DMS79 (cell line): Measurements from ENCODE around the gene TMEM54.
"Not testable (repeated sequence)": the region's sequence is repeated elsewhere in the genome, so short reads cannot be mapped to it uniquely, and the experiment has no call there.

Experiments
- DNase-seq: peaks from one replicate; lab custom pipeline; 2025; lab: John Stamatoyannopoulos, UW

Gene TMEM54

GRCh38 chr1:32919811-32920733 is 18.9 kb upstream of the TMEM54 start:
- DNase-seq, result no peak

DNA sequence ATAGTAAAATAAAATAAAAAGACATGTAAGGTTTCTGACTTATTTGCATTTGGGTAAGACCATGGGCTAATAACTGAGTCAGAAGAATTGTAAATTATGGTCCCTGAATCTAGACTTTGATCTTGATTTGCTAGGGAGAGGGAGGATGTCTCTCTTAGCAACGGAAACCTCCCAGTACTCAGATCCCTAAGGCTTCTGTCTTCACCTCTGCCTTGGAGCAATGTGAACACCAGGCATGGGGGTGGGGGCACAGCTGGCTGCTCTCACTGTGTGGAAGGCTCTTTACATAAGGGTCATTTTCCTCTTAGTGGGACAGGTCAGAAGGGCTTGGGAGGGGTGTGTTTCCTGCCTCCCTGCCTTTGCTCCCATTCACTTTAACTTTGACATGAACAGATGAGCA is 17.0 kb upstream of the TMEM54 start:
- DNase-seq, result no peak

DNA sequence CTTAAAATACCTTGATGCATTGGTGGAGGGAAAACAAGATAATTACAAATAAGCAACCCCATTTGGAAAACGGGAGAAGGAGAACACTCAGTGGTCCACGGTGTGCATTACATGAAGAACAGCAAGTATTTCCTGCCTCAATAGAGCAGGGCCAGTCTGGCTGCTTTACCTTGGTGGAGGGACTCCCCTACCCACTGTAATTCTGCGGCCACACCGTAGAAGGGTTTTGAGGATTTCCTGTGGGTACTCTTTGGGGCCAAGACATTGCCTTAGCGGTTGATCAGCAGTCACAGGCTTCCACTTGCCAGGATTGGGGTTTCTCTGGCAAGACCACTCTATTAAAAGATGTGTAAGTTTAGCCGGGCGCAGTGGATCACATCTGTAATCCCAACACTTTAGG is 16.3 kb upstream of the TMEM54 start:
- no peak for DNase-seq

GRCh38 chr1:32915766-32916706 is 14.8 kb upstream of the TMEM54 start:
- DNase-seq, result no peak

- no peak for DNase-seq
Observed at GRCh38 chr1:32910319-32910718, 9.1 kb upstream of the TMEM54 start.

DNA sequence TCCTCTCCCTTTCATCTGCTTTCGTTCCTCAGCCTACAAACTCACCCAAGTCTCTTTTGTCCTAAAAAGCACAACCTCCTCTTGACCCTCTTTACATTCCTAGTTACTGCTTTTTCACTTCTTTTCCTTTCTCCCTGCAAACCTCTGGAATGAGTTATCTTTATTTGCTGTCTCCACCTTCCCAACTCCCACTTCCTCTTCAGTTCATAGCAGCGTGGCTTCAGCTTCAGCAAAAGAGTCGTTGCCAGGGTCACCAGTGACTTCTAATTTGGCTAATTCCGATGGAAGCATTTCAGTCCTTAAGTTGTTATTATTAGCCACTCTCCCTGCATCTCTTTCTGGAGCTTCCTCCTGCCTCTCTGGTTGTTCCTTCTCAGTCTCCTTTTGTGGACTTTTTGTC is 6.2 kb upstream of the TMEM54 start:
- DNase-seq, result no peak

DNA sequence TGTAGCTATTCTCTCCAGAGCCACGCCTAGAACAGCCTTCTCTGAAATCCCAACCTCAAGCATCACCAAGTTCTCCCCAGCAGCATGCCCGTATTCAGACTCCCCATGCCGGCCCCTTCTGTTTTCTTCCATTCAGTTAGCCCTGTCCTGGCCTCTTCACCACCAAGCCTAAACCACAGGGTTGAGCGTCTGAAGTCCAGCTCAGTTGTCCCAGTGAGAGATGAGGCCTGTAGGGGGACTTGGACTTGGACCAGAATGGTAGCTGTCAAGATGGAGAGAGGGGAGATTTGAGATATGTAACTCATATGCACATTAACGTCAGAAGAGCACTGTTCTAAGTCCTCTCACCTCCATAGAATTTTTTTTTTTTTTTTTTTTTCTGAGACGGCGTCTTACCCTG is 5.5 kb upstream of the TMEM54 start:
- DNase-seq, result no peak

GRCh38 chr1:32905588-32905987 is 4.4 kb upstream of the TMEM54 start:
- not testable (repeated sequence) for DNase-seq

- DNase-seq, result no peak
Observed at GRCh38 chr1:32904797-32905196, 3.6 kb upstream of the TMEM54 start.

DNA sequence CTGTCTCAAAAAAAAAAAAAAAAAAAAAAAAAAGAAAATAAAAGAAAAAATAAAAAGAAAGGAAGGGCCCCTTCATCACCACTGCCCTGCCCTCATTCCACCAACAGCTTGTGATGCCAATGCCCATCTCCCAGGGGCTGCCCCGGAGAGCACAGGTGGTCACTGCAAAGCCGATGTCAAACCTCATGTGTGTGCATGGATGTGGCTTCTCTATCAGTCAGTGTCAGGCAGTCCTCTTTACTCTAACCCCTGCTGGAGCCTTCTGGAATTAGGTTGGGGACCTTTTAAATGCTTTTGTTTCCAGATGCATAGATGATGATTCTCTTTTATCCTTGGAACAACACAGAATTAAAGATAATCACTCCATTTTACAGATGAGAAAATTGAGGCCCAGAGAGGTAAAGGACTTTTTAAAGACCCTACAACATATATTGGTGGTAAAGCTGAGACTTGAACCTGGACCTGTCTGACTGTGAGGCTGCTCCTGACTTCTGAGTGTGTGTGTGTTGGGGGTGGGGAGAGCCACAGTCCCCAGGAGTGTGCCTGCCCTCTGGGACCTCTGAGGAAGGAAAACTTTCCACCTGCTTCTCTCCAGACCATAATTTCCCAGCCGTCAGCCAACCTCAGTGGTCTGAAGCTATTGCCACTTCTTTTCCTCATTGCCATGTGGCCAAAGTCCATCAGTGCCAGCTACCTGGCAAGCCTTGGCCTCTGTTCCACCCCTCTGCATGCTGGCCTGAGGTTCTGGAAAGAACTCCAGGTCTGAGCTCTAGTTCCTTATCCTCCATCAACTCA is 3.0 kb upstream of the TMEM54 start:
- no peak for DNase-seq

- no peak for DNase-seq
Observed at GRCh38 chr1:32902535-32902920, 1.3 kb upstream of the TMEM54 start.

GRCh38 chr1:32901823-32902534 is 790 bp upstream of the TMEM54 start:
- no peak for DNase-seq

GRCh38 chr1:32900371-32900955 is 726 bp downstream of the TMEM54 start:
- DNase-seq, result no peak

DNA sequence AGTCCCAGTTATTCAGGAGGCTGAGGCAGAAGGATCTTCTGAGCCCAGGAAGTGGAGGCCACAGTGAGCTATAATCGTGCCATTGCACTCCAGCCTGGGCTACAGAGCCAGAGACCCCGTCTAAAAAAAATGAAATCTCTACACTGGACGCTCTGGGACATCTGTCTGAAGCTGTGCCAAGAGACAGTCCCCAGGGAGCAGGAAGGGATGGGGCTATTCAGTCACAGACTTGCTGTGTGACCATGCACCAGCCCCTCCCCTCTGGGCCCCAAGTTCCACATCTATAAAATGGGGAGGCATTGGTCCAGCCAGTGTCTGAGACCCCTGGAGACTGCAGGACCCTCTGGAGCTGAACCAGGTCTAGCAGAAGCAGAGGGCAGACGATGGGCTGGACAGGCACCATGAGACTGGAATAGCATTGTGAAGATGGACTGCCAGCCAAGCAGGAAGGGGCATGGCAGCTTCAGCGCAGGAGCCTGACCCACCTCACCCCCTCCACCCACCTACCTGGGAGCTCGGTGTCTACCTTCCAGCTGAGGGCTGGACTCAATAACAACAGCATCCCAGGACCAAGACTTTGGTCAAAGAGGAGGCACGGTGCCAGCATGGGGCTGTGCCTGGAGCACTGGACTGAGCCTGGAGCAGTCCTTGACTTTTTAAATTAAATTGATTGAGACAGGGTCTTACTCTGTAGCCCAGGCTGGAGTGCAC is 1.4 kb downstream of the TMEM54 start:
- DNase-seq, result no peak

DNA sequence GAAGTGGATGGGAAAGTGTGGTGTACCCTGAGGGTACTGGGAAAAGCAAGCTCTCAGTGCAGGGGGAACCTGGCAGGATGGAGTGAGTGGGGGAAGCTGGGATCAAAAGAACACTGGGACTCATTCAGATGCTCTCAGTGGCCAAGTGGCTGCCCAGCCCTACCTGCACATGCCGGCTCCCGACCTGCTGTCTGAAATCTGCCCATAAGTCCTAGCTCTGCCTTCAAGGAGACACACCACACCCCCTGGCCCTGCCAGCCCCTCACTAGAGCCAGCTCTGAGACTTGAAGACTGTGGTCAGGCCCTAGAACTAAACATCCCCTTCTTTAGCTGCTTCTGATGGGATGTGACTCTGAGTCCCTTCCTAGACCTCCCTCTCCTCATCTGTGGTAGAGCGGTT is 2.2 kb downstream of the TMEM54 start:
- DNase-seq, result no peak

- DNase-seq, result no peak
Observed at GRCh38 chr1:32898056-32898455, 3.1 kb downstream of the TMEM54 start.

DNA sequence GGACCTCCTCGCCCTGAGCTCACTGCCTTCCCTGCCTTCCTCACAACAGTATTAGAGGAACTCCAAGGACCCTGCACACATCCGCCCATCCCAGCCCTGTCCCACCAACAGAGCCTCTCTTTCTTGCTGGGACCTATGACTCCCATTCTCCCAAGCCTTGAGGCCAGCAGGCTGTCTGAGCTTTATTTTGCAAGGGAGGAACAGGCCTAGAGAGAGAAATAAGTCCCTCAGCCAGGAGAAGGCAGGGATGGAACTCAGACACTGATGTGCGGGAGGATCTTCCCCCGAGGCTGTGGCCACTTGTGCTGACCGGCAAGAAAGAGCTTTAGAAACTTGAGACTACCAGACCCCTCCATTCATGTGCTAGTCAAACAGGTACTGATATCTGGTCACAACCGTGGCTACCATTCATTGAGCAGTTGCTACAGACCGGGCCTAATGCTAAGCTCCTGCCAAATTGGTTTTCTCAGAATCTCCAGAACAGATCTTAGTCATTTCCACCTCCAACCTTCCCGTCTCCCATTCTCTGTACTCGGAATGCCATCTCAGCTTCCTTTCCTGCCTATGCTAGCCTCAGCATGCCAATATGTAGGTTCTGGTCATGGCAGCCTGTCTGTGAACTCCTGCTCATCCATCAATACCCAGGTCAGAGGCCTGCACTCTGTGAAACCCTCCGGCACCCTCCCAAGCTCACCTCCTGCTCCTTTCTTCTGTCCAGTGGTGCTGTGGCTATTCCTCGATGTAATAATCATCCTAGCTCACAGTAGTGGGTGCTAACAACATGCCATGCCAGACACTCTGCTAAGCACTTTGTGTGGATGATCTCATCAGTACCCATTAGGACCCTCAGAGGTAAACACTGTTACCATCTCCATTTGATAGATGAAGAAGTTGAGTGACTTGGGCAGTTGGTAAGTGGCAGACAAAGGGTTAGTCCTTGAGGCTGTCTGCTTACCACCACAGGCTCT is 3.8 kb downstream of the TMEM54 start:
- DNase-seq, result no peak

DNA sequence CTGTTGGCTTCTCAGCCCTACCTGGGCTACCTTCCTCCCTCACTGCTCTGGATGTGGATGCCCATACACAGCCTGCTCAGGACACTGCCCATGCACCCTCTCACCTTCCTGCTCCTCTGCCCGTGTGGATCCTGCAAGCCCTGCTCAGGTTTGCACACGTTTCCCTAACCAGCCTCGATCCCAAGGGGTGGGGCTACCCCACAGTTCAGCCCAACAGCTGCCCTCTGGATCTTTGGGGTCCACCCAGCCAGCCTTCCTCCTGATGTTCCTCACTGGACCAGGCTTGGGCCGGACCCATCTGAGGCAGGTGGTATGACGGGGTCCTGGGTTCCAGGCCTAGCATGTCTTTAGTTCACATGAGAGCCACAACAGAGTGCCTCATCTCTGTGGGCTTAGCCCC is 4.7 kb downstream of the TMEM54 start:
- DNase-seq, result no peak
